ENCODE measurements around the gene HUWE1. TPM values are rescaled to one million over a fixed set of nuclear protein-coding genes. Genes with fewer than 3 reads are reported as not detected.

HUWE1 gene
- total and polyA plus RNA-seq, 2 experiments from 2014 or later: 61.2 to 225 TPM

DNA sequence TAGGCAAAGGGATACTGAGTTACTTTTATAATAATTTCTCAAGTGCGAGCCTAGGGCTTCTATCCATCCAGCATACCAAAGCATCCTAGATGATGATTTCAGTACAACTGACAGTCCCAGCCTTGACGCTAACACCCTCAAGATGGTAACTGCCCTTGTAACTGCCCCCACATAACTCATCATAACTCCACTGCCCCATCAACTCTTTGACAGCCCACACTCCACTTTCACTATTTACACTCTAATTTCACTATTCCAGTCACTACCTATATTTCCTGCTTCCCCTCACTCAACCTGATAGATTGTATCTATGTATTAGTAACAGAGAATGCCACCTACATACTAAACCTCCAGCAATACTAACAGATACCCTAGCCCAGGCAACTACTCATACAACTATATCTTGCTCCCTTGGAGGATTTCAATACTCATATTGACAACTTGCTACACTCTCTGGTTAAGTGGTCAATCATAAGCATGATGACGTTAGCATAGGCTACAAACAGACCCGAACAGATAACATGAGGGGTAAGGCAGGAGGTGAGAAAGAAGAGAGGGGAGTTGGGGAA, 65.0 kb downstream of the HUWE1 start:
- Mint-ChIP-seq H3K9me3 (no peaks in the 10 kb centered on the region), H3K27me3 (ENCODE audit: insufficient read depth, low read depth, poor library complexity) (no peaks in the 10 kb centered on the region), H3K36me3 (ENCODE audit: low read depth) (peaks cover 86% of the 10 kb centered on the region), H3K4me1 (no peaks in the 10 kb centered on the region), H3K4me3 (no peak overlapping the region), H3K27ac (no peak overlapping the region)
- Histone ChIP-seq H2AFZ (no peak overlapping the region), H3K27ac (ENCODE audit: low read depth) (no peak overlapping the region), H3K36me3 (ENCODE audit: insufficient read depth) (peaks cover 29% of the 10 kb centered on the region), H3K4me3 (no peak overlapping the region), H3K4me2 (no peak overlapping the region), H3K27me3 (ENCODE audit: insufficient read depth) (no peaks in the 10 kb centered on the region), H3K79me2 (replicated peaks; ENCODE audit: insufficient read depth) (peaks cover 13% of the 10 kb centered on the region; the same call in 1 of the 2 replicates), H4K20me1 (replicated peaks; ENCODE audit: insufficient read depth) (0 out of 2 replicates have a peak, but pooled peaks cover 6% of the 10 kb centered on the region), H3K4me1 (ENCODE audit: insufficient read depth) (no peaks in the 10 kb centered on the region), H3K9me2 (ENCODE audit: insufficient read depth) (no peaks in the 10 kb centered on the region), H3F3A (replicated peaks; ENCODE audit: low read depth) (no peaks in the 10 kb centered on the region)
- no peak for TF ChIP-seq POLR2AphosphoS5 (IDR thresholded peaks at IDR 0.05; ENCODE audit: low read depth)
- TF ChIP-seq, protein P1, sequence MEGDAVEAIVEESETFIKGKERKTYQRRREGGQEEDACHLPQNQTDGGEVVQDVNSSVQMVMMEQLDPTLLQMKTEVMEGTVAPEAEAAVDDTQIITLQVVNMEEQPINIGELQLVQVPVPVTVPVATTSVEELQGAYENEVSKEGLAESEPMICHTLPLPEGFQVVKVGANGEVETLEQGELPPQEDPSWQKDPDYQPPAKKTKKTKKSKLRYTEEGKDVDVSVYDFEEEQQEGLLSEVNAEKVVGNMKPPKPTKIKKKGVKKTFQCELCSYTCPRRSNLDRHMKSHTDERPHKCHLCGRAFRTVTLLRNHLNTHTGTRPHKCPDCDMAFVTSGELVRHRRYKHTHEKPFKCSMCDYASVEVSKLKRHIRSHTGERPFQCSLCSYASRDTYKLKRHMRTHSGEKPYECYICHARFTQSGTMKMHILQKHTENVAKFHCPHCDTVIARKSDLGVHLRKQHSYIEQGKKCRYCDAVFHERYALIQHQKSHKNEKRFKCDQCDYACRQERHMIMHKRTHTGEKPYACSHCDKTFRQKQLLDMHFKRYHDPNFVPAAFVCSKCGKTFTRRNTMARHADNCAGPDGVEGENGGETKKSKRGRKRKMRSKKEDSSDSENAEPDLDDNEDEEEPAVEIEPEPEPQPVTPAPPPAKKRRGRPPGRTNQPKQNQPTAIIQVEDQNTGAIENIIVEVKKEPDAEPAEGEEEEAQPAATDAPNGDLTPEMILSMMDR (conservative IDR thresholded peaks at IDR 0.05; ENCODE audit: low read depth in 2 of 2): no peak
- no peak for TF ChIP-seq STAT1 (IDR thresholded peaks at IDR 0.05; ENCODE audit: unreplicated experiment)
- TF ChIP-seq, protein P2, sequence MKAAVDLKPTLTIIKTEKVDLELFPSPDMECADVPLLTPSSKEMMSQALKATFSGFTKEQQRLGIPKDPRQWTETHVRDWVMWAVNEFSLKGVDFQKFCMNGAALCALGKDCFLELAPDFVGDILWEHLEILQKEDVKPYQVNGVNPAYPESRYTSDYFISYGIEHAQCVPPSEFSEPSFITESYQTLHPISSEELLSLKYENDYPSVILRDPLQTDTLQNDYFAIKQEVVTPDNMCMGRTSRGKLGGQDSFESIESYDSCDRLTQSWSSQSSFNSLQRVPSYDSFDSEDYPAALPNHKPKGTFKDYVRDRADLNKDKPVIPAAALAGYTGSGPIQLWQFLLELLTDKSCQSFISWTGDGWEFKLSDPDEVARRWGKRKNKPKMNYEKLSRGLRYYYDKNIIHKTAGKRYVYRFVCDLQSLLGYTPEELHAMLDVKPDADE (IDR thresholded peaks at IDR 0.05): no peak
- no peak for TF ChIP-seq JUNB (IDR thresholded peaks at IDR 0.05; ENCODE audit: unreplicated experiment)
- no peak for TF ChIP-seq CREB1 (CRISPR knock-in tag; IDR thresholded peaks at IDR 0.05; ENCODE audit: low read depth)
- no peak for TF ChIP-seq ZNF331 (CRISPR knock-in tag; IDR thresholded peaks at IDR 0.05; ENCODE audit: low read depth)
- TF ChIP-seq EZH2phosphoT487 (IDR thresholded peaks at IDR 0.05; ENCODE audit: unreplicated experiment): no peak
- TF ChIP-seq, protein P3, sequence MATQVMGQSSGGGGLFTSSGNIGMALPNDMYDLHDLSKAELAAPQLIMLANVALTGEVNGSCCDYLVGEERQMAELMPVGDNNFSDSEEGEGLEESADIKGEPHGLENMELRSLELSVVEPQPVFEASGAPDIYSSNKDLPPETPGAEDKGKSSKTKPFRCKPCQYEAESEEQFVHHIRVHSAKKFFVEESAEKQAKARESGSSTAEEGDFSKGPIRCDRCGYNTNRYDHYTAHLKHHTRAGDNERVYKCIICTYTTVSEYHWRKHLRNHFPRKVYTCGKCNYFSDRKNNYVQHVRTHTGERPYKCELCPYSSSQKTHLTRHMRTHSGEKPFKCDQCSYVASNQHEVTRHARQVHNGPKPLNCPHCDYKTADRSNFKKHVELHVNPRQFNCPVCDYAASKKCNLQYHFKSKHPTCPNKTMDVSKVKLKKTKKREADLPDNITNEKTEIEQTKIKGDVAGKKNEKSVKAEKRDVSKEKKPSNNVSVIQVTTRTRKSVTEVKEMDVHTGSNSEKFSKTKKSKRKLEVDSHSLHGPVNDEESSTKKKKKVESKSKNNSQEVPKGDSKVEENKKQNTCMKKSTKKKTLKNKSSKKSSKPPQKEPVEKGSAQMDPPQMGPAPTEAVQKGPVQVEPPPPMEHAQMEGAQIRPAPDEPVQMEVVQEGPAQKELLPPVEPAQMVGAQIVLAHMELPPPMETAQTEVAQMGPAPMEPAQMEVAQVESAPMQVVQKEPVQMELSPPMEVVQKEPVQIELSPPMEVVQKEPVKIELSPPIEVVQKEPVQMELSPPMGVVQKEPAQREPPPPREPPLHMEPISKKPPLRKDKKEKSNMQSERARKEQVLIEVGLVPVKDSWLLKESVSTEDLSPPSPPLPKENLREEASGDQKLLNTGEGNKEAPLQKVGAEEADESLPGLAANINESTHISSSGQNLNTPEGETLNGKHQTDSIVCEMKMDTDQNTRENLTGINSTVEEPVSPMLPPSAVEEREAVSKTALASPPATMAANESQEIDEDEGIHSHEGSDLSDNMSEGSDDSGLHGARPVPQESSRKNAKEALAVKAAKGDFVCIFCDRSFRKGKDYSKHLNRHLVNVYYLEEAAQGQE (IDR thresholded peaks at IDR 0.05; ENCODE audit: unreplicated experiment): no peak
- DNase-seq (ENCODE audit: low spot score) (no peak), ATAC-seq (no peak)

DNA sequence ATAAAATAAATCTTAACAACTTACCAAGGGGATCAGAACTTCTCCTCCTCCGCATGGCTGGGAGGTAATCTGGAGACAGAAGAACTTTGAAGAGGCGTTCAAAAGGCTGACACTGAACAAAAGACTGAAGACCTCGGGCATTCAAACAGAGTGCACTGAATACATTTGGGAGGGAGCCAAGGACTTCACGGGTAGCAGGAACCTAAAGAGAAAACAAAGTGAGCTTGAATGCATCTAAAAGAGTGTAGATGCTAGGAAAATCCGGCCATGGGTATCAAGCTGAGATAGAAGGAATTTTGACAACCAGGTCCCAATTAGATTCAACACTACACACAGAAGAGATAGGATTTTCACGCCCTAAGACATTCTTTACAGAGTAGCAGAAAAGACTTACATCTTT, 69.6 kb downstream of the HUWE1 start:
- H3K27me3 ChIP-seq (ENCODE audit: insufficient read depth): no peaks in the 10 kb centered on the region
- H3F3A ChIP-seq (replicated peaks; ENCODE audit: low read depth): no peaks in the 10 kb centered on the region
- no peak overlapping the region for H3K27ac ChIP-seq (ENCODE audit: low read depth)
- peaks cover 16% of the 10 kb centered on the region for H3K79me2 ChIP-seq (replicated peaks; ENCODE audit: insufficient read depth)
- ATAC-seq (no peak), DNase-seq (ENCODE audit: low spot score) (no peak)
- no peaks in the 10 kb centered on the region for H3K9me2 ChIP-seq (ENCODE audit: insufficient read depth)
- no peak overlapping the region for H3K4me2 ChIP-seq
- H2AFZ ChIP-seq: no peak overlapping the region
- H3K36me3 ChIP-seq (ENCODE audit: insufficient read depth): peaks cover 43% of the 10 kb centered on the region
- TF ChIP-seq EZH2phosphoT487 (IDR thresholded peaks at IDR 0.05; ENCODE audit: unreplicated experiment): no peak
- H4K20me1 ChIP-seq (replicated peaks; ENCODE audit: insufficient read depth): no peaks in the 10 kb centered on the region
- Mint-ChIP-seq H3K4me1 (no peaks in the 10 kb centered on the region), H3K4me3 (no peak overlapping the region), H3K27ac (no peak overlapping the region), H3K36me3 (ENCODE audit: low read depth) (peaks cover 84% of the 10 kb centered on the region), H3K27me3 (ENCODE audit: insufficient read depth, low read depth, poor library complexity) (no peaks in the 10 kb centered on the region), H3K9me3 (no peaks in the 10 kb centered on the region)
- H3K4me1 ChIP-seq (ENCODE audit: insufficient read depth): no peaks in the 10 kb centered on the region
- no peak overlapping the region for H3K4me3 ChIP-seq

Measured in GM23338 (cell line).